ENCODE results near the gene BOLA1. TPM values are rescaled to one million over a fixed set of nuclear protein-coding genes. Genes with fewer than 3 reads are reported as not detected.
A peak's percentile ranks its signal among the peaks of the same experiment; 100 is the strongest.
"Not testable (repeated sequence)": the region's sequence is repeated elsewhere in the genome, so short reads cannot be mapped to it uniquely, and the experiment has no call there.

BOLA1 gene
- total and polyA plus RNA-seq, 2 of the 13 experiments (the other 11 are each of a cell fraction or from before 2014, with no cell fraction given), result 3.2 to 4.2 TPM

DNA sequence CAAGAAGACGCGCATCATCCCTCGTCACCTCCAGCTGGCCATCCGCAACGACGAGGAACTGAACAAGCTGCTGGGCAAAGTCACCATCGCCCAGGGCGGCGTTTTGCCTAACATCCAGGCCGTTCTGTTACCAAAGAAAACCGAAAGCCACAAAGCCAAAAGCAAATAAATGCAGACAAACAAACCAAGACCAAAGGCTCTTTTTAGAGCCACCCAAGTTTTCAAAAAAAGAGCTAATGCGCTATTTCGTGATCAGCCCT is 12.2 kb upstream of the BOLA1 start (continued):
- TF ChIP-seq AKNA (CRISPR knock-in tag; IDR thresholded peaks at IDR 0.05; ENCODE audit: borderline replicate concordance) (0 out of 2 replicates have a peak, but pooled peaks have one; percentile 63), MIXL1 (CRISPR knock-in tag; IDR thresholded peaks at IDR 0.05) (0 out of 2 replicates have a peak, but pooled peaks have one; percentile 0), PRDM15 (CRISPR knock-in tag; IDR thresholded peaks at IDR 0.05) (peak; percentile 28; the same call in 1 of the 2 replicates), ZBTB8A (CRISPR knock-in tag; IDR thresholded peaks at IDR 0.05; ENCODE audit: borderline replicate concordance, low read depth) (0 out of 2 replicates have a peak, but pooled peaks have one; percentile 41), ZNF138 (CRISPR knock-in tag; IDR thresholded peaks at IDR 0.05; ENCODE audit: low read depth) (peak; percentile 13; the same call in 1 of the 2 replicates), KAT7 (CRISPR knock-in tag; IDR thresholded peaks at IDR 0.05; ENCODE audit: borderline replicate concordance) (0 out of 2 replicates have a peak, but pooled peaks have one; percentile 10), AGO1 (IDR thresholded peaks at IDR 0.05; ENCODE audit: low read depth, low read length, poor library complexity, severe bottlenecking) (peak; percentile 46), CREB3 (CRISPR knock-in tag; IDR thresholded peaks at IDR 0.05) (peak; percentile 43; the same call in 1 of the 2 replicates), ZNF674 (CRISPR knock-in tag; IDR thresholded peaks at IDR 0.05; ENCODE audit: low read depth) (0 out of 2 replicates have a peak, but pooled peaks have one; percentile 31), ZFY (CRISPR knock-in tag; IDR thresholded peaks at IDR 0.05) (0 out of 2 replicates have a peak, but pooled peaks have one; percentile 10)
- TF ChIP-seq, protein P1, sequence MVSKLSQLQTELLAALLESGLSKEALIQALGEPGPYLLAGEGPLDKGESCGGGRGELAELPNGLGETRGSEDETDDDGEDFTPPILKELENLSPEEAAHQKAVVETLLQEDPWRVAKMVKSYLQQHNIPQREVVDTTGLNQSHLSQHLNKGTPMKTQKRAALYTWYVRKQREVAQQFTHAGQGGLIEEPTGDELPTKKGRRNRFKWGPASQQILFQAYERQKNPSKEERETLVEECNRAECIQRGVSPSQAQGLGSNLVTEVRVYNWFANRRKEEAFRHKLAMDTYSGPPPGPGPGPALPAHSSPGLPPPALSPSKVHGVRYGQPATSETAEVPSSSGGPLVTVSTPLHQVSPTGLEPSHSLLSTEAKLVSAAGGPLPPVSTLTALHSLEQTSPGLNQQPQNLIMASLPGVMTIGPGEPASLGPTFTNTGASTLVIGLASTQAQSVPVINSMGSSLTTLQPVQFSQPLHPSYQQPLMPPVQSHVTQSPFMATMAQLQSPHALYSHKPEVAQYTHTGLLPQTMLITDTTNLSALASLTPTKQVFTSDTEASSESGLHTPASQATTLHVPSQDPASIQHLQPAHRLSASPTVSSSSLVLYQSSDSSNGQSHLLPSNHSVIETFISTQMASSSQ (IDR thresholded peaks at IDR 0.05; ENCODE audit: low read depth), result 0 out of 2 replicates have a peak, but pooled peaks have one; percentile 8
- TF ChIP-seq, protein P1 (CRISPR knock-in tag; IDR thresholded peaks at IDR 0.05; ENCODE audit: borderline replicate concordance), result not testable (repeated sequence)
- TF ChIP-seq, protein P2, sequence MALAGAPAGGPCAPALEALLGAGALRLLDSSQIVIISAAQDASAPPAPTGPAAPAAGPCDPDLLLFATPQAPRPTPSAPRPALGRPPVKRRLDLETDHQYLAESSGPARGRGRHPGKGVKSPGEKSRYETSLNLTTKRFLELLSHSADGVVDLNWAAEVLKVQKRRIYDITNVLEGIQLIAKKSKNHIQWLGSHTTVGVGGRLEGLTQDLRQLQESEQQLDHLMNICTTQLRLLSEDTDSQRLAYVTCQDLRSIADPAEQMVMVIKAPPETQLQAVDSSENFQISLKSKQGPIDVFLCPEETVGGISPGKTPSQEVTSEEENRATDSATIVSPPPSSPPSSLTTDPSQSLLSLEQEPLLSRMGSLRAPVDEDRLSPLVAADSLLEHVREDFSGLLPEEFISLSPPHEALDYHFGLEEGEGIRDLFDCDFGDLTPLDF (CRISPR knock-in tag; IDR thresholded peaks at IDR 0.05), result peak; percentile 55

All from HepG2 (cell line).